Neuron (in vitro differentiated cells): ENCODE measurements around the gene IQSEC1.

Experiments used
- H2AFZ ChIP-seq: one replicate; pipeline ENCODE4 v1.6.1; 2013; ENCODE audit warnings: low read depth, mild to moderate bottlenecking, inconsistent platforms, low read length, moderate library complexity
- H3K27me3 ChIP-seq: one replicate; pipeline ENCODE4 v1.6.1; 2013; ENCODE audit warnings: low read length; ENCODE audit not compliant: insufficient read depth
- H3K36me3 ChIP-seq: one replicate; pipeline ENCODE4 v1.6.1; 2013; ENCODE audit warnings: low read length; ENCODE audit not compliant: insufficient read depth
- H3K4me1 ChIP-seq: one replicate; pipeline ENCODE4 v1.6.1; 2013; ENCODE audit warnings: low read length; ENCODE audit not compliant: insufficient read depth
- H3K4me3 ChIP-seq: 2 replicates; pipeline ENCODE4 v1.5.1; 2013; ENCODE audit warnings: mild to moderate bottlenecking, low read length, moderate library complexity
- H3K9me3 ChIP-seq: one replicate; pipeline ENCODE4 v1.6.1; 2013; ENCODE audit warnings: low read length

IQSEC1 gene

GRCh38 chr3:12935023-12935860 is 138.0 kb downstream of the IQSEC1 start:
- Histone ChIP-seq H3K36me3 (peaks cover 65% of the 10 kb centered on the region), H2AFZ (no peak overlapping the region), H3K4me1 (no peaks in the 10 kb centered on the region), H3K4me3 (no peak overlapping the region), H3K27me3 (no peaks in the 10 kb centered on the region), H3K9me3 (no peaks in the 10 kb centered on the region)

- H3K27me3 ChIP-seq, result no peaks in the 10 kb centered on the region
- H3K4me1 ChIP-seq, result no peaks in the 10 kb centered on the region
- no peaks in the 10 kb centered on the region for H3K9me3 ChIP-seq
- H3K4me3 ChIP-seq, result no peak overlapping the region
- H2AFZ ChIP-seq, result no peak overlapping the region
- H3K36me3 ChIP-seq, result peaks cover 60% of the 10 kb centered on the region
These were observed 138.8 kb downstream of the IQSEC1 start for GRCh38 chr3:12934431-12934830.

GRCh38 chr3:12933901-12934300 is 139.3 kb downstream of the IQSEC1 start:
- H3K27me3 ChIP-seq, result no peaks in the 10 kb centered on the region
- peaks cover 57% of the 10 kb centered on the region for H3K36me3 ChIP-seq
- H2AFZ ChIP-seq, result no peak overlapping the region
- no peaks in the 10 kb centered on the region for H3K4me1 ChIP-seq
- no peaks in the 10 kb centered on the region for H3K9me3 ChIP-seq
- no peak overlapping the region for H3K4me3 ChIP-seq

GRCh38 chr3:12932754-12933153 is 140.5 kb downstream of the IQSEC1 start:
- Histone ChIP-seq H3K4me1 (no peaks in the 10 kb centered on the region), H2AFZ (no peak overlapping the region), H3K9me3 (no peaks in the 10 kb centered on the region), H3K4me3 (no peak overlapping the region), H3K27me3 (no peaks in the 10 kb centered on the region), H3K36me3 (peaks cover 56% of the 10 kb centered on the region)

- Histone ChIP-seq H3K4me1 (no peaks in the 10 kb centered on the region), H2AFZ (no peak overlapping the region), H3K27me3 (no peaks in the 10 kb centered on the region), H3K4me3 (no peak overlapping the region), H3K9me3 (no peaks in the 10 kb centered on the region), H3K36me3 (peaks cover 54% of the 10 kb centered on the region)
These were observed 140.9 kb downstream of the IQSEC1 start for GRCh38 chr3:12932347-12932746.

GRCh38 chr3:12931273-12931905 is 141.8 kb downstream of the IQSEC1 start:
- peaks cover 53% of the 10 kb centered on the region for H3K36me3 ChIP-seq
- no peaks in the 10 kb centered on the region for H3K9me3 ChIP-seq
- H3K27me3 ChIP-seq, result no peaks in the 10 kb centered on the region
- H3K4me3 ChIP-seq, result no peak overlapping the region
- no peaks in the 10 kb centered on the region for H3K4me1 ChIP-seq
- no peak overlapping the region for H2AFZ ChIP-seq

- no peak overlapping the region for H2AFZ ChIP-seq
- no peaks in the 10 kb centered on the region for H3K9me3 ChIP-seq
- no peaks in the 10 kb centered on the region for H3K4me1 ChIP-seq
- peaks cover 41% of the 10 kb centered on the region for H3K36me3 ChIP-seq
- H3K4me3 ChIP-seq, result no peak overlapping the region
- H3K27me3 ChIP-seq, result no peaks in the 10 kb centered on the region
These were observed 143.4 kb downstream of the IQSEC1 start for GRCh38 chr3:12929801-12930200.

- H2AFZ ChIP-seq, result no peak overlapping the region
- H3K27me3 ChIP-seq, result no peaks in the 10 kb centered on the region
- no peaks in the 10 kb centered on the region for H3K4me1 ChIP-seq
- H3K4me3 ChIP-seq, result no peak overlapping the region
- no peaks in the 10 kb centered on the region for H3K9me3 ChIP-seq
- H3K36me3 ChIP-seq, result peaks cover 41% of the 10 kb centered on the region
These were observed 146.6 kb downstream of the IQSEC1 start for GRCh38 chr3:12926660-12927059.

- Histone ChIP-seq H2AFZ (no peak overlapping the region), H3K27me3 (no peaks in the 10 kb centered on the region), H3K4me1 (no peaks in the 10 kb centered on the region), H3K9me3 (no peaks in the 10 kb centered on the region), H3K36me3 (peaks cover 46% of the 10 kb centered on the region), H3K4me3 (no peak overlapping the region)
These were observed 147.6 kb downstream of the IQSEC1 start for GRCh38 chr3:12925648-12926047.

- Histone ChIP-seq H3K4me3 (no peak overlapping the region), H2AFZ (no peak overlapping the region), H3K27me3 (no peaks in the 10 kb centered on the region), H3K36me3 (peaks cover 54% of the 10 kb centered on the region), H3K4me1 (no peaks in the 10 kb centered on the region), H3K9me3 (no peaks in the 10 kb centered on the region)
These were observed 148.8 kb downstream of the IQSEC1 start for GRCh38 chr3:12924437-12924836.

GRCh38 chr3:12922881-12923431 is 150.3 kb downstream of the IQSEC1 start:
- Histone ChIP-seq H3K9me3 (no peaks in the 10 kb centered on the region), H2AFZ (no peak overlapping the region), H3K27me3 (no peaks in the 10 kb centered on the region), H3K4me3 (no peak overlapping the region), H3K36me3 (peaks cover 62% of the 10 kb centered on the region), H3K4me1 (no peaks in the 10 kb centered on the region)

- Histone ChIP-seq H3K4me1 (no peaks in the 10 kb centered on the region), H2AFZ (no peak overlapping the region), H3K27me3 (no peaks in the 10 kb centered on the region), H3K9me3 (no peaks in the 10 kb centered on the region), H3K36me3 (peaks cover 67% of the 10 kb centered on the region), H3K4me3 (no peak overlapping the region)
These were observed 150.9 kb downstream of the IQSEC1 start for GRCh38 chr3:12922306-12922705.

GRCh38 chr3:12921736-12922135 is 151.5 kb downstream of the IQSEC1 start:
- peaks cover 70% of the 10 kb centered on the region for H3K36me3 ChIP-seq

More at GRCh38 chr3:12921736-12922135, 151.5 kb downstream of the IQSEC1 start:
- no peaks in the 10 kb centered on the region for H3K4me1 ChIP-seq
- no peaks in the 10 kb centered on the region for H3K9me3 ChIP-seq
- no peak overlapping the region for H3K4me3 ChIP-seq
- no peak overlapping the region for H2AFZ ChIP-seq
- no peaks in the 10 kb centered on the region for H3K27me3 ChIP-seq
